GM12865 (cell line): Measurements from ENCODE around the gene SYNE1.

ENCODE experiments used
- DNase-seq: peaks from one replicate; pipeline ENCODE4 v3.0.0; 2010; ENCODE audit warnings: low read depth
- H3K4me3 ChIP-seq: 2 replicates; pipeline ENCODE4 v1.5.1; 2011; ENCODE audit warnings: mild to moderate bottlenecking, low read depth, low read length, control low read depth
- CTCF ChIP-seq: IDR thresholded peaks from 2 replicates; pipeline ENCODE4 v1.5.1; 2011; ENCODE audit warnings: low read length, control low read depth, low read depth, inconsistent platforms; ENCODE audit not compliant: insufficient read depth; ENCODE audit errors: missing control alignments

Gene SYNE1

GRCh38 chr6:152355166-152355565, 282.0 kb downstream of the SYNE1 start:
- no peak overlapping the region for H3K4me3 ChIP-seq
- no peak for TF ChIP-seq CTCF
- no peak for DNase-seq

GRCh38 chr6:152353440-152353839, 283.7 kb downstream of the SYNE1 start:
- no peak for TF ChIP-seq CTCF
- H3K4me3 ChIP-seq: no peak overlapping the region
- no peak for DNase-seq

- no peak for DNase-seq
- H3K4me3 ChIP-seq: no peak overlapping the region
- TF ChIP-seq CTCF: no peak
Observed at GRCh38 chr6:152351742-152352141, 285.4 kb downstream of the SYNE1 start.

DNA sequence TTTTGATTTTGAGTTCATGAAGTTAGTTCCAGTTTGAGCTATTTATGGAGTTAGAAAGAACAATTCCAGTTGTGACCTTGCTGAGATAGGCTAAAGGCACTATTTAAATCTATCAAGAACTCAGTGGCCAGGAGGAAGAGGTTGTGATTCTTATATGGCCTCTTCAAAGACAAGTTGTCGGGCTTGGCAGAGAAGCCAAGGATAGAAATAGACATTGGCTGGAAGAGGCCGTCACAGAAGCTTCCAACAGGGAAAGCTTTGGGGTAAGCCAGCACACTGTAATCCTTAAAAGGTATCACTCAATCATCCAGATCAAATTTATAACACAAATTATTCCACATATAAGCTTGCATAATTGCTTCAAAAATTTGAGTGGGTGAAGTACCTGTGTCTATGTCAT, 286.1 kb downstream of the SYNE1 start:
- TF ChIP-seq CTCF: no peak
- no peak overlapping the region for H3K4me3 ChIP-seq
- DNase-seq: no peak

GRCh38 chr6:152348116-152348515, 289.0 kb downstream of the SYNE1 start:
- no peak for TF ChIP-seq CTCF
- no peak overlapping the region for H3K4me3 ChIP-seq
- DNase-seq: no peak

DNA sequence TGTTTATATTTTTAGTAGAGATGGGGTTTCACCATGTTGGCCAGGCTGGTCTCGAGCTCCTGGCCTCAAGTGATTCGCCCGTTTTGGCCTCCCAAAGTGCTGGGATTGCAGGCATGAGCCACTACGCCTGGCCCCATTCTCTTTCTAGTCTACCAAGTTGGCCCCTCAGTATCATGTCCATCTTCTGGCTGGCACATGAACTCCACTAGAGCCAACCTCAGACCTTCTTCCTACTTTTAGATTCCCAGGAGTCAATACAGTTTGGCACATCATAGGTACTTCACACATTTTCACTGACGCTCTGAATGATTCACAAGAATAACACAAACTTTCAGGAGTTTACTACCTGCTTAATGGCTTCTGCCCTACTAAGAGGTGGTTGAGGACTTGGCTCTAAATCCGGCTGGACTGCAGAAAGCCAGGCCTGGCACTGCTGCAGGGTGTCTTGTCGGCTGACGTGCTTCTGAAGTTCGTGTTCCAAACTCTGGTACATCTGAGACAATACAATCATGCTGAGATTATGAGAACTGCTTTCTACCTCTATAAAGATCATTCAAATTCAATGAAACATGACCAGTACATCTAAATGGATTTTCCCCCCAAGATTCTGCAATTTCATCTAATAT, 293.3 kb downstream of the SYNE1 start:
- TF ChIP-seq CTCF: no peak
- H3K4me3 ChIP-seq: no peak overlapping the region
- no peak for DNase-seq

GRCh38 chr6:152341596-152341995, 295.6 kb downstream of the SYNE1 start:
- TF ChIP-seq CTCF: no peak
- H3K4me3 ChIP-seq: no peak overlapping the region

More at GRCh38 chr6:152341596-152341995, 295.6 kb downstream of the SYNE1 start:
- no peak for DNase-seq
